GM19193 (cell line): Measurements from ENCODE around the gene TSPAN9.

ENCODE experiments used
- POLR2A ChIP-seq: IDR thresholded peaks from 4 replicates; pipeline ENCODE4 v1.6.1; 2011; ENCODE audit not compliant: insufficient read depth, insufficient read length; ENCODE audit errors: extremely low read depth

TSPAN9 gene

DNA sequence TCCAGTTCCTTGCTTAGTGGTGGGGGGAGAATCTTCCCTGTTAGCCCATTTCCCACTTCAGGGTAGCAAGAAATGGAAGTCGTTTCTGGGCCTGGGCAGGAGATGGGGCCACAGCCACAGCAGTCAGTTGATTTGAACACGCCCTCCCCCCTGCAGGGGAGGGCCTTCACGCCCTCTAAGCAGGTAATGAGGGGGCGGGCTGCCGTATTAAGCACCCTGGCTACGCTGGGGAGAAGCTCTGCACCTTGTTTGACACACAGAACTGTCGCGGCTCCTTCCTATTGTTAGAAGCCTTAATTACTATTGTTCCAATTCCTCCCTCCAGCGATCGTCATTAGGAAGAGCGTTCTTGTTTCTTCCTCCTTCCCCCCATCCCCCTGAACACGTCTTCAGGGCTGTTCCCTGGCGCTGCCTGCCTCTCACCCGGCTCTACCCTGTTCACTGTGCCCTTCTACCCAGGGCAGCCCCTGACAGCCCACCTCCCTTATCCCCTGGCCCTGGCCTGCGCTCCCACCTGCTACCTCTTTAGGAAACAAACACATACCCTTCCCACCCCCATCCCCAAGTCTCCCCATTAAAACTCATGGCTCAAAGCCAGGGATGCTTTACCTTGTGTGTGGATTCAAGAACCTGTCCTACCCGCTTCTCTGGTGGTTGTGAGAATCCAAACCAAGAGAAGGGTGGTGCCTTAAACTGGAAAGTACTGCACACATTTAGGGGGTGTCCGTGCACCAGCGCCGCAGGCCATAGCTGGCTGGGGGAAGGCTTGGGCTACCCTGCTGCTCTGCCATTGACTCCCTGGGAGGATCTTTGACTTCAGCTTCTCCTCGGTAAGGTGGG is 137.6 kb downstream of the TSPAN9 start:
- no peak for TF ChIP-seq POLR2A

DNA sequence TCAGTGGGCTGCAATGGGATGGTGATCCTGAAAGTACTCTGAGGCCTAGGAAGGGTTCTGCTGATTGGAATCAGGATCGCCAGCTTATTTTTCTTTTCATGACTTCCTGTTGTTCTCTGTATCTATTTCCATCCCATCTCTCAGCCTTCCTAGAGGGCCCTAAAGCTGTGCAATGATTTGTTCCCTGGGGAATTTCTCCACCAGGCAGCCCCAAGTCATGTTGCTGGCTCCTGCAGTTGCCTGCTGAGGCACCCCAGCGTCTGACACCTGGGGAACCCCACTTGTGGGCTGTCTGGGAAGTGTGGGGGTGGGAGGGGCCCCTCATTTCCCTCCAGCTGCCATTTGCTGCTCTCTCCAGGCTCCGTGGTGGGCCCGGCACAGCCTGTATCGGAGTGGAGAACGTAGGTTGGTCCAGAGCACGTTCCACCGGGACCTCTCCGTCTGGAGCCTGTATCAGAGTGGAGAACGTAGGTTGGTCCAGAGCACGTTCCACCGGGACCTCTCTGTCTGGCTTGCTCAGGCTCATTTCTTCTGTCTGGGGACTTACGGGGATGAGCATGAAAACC is 138.3 kb downstream of the TSPAN9 start:
- no peak for TF ChIP-seq POLR2A

DNA sequence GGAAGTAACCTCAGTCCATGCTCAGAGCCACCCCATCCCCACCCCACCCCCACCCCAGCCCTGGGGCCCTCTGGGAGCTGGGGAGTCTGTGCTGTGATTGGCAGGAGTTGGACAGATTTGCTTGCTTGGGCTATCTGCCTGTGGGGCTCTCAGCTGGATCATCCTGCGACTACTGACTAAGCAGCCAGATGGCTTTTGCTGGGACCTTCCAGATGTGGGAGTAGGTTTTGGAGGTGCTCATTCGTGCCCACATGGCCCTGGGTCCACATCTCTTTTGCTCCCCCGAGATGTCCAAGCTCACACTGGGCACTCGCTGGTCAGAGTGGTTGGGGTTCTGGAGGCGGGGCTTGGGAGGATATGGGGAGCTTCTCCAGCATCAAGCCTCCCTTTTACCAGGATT is 138.9 kb downstream of the TSPAN9 start:
- no peak for TF ChIP-seq POLR2A

DNA sequence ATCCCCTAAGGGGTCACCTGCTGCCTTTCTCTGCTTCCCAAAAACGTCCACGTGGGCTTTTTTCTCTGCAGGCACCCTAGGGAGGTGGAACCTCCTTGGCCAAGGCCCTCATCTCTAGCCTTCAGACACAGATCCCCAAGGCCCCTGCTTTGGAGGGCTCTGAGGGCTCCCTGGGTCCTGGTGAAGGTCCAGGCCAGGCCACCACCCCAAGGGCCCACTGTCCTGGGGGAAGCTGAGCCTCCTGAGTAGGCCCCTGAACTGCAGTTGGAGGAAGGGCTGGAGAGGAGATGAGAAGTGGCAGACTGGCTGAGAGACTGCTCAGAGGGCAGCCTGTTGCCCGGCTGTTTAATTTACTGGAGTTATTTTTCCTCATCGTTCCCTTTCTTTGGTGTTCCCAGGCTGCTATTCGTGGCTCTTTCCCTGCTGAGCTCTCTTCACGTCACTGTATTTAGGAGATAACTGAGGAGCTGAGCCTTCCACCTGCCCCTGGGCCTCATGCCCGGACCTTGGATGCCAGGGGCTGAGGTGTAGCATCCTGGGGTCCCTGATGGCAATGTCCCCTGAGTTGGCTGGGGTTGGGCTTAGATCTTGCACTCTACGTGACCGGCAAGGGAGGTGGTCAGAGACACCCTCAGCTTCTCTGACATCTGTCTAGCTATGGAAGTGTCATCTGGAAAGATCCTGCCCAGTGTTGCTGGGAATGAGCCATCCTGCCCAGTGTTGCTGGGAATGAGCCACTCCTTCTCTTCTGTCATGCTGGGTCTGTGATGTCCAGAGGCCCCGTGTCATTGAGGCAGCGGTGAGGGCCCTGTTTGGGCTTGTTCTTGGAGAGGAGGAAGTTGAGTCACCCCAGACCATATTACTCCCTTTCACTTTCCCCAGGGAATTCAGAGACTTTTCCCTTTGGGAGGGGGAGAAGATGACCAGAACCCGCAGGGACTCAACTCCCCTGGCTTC is 139.8 kb downstream of the TSPAN9 start:
- no peak for TF ChIP-seq POLR2A

DNA sequence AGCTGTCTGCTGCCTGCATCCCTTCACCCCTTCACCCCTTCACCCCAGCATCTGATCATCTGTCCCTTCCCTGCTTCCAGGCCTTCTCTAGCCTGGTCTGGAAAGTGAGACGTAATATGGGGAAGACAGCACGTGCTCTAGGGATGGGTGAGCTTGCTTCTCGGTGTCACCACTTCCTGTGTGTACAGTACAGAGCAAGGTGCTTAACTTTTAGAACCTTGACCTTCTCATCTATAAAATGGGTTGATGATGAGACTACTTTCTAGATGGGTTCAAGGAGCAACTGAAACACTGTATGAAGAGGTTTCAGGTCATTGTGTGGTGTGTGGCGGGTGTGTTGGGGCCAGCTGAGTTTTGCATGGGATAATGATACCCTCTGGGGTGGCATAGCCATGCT is 140.5 kb downstream of the TSPAN9 start:
- TF ChIP-seq POLR2A = no peak

DNA sequence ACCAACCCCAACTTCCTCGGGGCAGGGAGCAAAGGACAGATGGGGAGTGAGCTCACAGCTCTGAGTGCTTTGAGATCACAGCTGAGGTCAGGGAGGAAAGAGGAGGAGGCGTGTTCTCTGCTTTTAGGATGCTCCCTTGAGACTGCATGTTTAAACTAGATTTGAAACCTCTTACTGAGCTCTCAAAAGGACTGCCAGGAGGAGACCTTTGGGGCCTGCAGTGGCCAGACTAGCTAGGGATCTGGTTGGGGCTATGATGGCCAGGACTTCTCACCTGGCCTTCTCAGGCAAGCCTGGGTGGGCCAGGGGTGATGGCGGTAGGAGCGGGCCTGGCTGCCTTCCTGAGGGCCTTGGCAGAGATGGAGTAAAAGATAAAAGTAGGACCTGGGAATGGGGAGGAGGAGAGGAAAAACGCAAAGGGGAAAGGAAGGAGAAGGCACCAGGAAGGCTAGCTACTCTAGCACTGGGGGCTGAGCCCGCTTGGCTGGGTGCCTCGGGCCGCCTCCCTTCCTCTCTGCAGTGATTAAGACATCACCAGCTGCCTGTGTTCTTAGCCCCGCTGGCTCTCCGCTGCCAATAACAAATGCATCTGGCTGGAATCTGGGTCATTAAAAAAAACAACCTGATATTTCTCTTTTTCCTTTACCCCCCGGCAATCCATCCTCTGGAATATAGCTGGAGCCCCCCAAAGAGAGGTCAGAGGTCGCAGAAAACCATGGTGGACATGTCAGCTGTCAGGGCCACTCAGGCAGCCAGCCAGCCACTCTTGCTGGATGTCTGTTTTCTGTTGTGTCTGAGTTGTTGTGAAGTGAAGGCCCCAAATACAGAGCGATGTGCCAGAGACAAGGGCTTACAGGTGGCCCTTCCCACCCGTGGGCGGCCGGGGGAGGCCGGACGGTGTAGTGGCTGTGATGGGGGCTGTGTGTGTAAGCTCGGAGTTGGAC is 141.3 kb downstream of the TSPAN9 start:
- no peak for TF ChIP-seq POLR2A

DNA sequence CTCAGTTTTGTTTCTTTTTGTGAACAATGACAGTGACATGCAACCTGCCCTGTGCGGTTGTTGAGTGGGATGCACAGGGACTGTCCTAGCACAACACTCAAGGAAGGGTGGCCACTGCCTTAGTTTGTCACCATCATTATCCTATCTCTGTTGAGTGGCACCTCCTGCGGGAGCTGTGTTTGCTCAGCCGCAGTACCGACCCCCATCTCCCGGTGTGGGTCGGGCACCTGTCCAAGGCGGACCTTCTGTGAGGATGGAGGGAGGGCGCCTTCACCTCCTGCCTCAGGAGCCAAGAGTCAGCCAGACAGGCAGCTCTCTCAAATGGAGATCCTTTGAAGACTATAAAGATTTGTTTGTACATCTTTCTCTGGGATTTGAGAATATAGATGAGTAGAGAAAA is 142.1 kb downstream of the TSPAN9 start:
- no peak for TF ChIP-seq POLR2A

DNA sequence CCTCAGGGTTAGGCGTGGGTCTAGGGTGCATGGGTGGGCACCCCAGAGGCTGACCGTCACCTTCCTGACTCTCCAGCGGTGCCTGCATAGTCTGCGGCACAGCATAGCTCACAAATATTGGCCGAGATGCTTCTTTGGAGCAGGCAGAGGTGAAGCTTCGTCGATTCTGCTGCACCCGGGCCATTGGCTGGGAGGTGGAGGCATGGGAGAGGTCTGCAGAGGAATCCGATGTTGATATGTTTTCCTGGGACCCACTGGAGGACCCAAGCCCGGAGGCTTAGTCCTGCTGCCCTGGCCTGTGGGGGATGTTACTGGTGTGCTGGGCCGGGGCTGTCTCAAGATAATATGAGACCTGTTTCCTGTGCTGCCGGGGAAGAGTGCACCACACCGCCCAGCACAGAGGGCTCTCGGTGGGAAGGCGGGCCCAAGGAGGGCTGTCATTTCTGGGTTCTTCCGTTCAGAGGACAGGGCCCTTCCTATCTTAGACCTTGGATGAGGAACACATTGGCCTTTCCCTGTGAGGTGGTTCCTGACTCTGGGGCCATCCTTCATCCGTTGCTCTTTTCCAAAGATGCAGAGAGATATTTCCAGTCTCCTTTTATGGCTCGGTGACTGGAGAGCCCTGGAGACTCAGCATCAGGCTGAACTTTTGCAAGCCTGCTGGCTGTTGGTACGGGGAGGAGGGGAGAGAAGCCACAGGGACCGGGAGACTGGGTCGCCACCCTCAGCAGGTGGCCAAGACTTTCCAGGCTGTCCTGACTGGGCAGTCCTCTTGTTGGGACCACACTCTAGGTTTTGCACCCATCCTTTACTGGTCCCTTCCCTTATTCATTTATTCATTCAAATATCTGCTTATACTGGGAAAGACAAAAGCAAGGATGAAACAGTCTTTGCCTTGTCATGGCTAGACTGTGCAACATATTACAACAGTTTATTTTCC is 143.5 kb downstream of the TSPAN9 start:
- TF ChIP-seq POLR2A = no peak

DNA sequence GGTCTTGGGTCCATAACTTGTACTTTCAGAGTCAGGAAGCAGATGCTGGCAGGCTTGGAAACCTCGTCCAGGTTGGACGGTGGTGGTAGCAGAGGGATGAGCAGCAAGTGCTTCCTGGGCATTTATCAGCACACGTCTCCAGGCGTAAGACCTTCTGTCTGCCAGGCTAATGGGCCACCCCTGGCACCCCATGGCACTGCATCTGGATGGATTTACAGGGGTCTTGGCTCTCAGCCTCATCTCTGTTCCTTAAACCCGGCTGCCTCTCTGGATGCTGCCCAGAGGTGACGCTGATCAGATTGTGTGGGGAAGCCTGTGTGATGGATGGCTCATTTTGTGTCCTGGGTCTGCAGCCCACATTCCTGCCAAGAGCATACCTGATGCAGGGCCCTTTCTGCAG is 145.1 kb downstream of the TSPAN9 start:
- no peak for TF ChIP-seq POLR2A

DNA sequence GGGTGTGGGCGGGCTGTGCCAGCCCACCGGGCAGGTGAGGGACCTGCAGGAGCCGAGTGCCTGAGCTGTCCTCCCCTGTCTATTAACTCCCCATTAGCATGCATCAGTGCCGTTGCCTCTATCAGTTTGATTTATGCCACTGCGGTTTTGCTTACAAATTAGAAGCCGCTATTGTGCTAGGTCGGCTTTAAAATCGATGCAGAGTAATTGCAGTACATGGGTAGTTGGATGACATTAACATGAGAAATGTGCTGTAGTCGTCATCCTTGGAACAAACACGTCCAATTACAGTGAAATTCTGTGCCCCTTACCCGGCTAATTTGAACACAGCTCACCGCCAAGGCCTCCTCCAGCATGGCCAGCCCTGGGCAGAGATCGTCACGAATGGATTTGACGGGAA is 145.8 kb downstream of the TSPAN9 start:
- TF ChIP-seq POLR2A = no peak

DNA sequence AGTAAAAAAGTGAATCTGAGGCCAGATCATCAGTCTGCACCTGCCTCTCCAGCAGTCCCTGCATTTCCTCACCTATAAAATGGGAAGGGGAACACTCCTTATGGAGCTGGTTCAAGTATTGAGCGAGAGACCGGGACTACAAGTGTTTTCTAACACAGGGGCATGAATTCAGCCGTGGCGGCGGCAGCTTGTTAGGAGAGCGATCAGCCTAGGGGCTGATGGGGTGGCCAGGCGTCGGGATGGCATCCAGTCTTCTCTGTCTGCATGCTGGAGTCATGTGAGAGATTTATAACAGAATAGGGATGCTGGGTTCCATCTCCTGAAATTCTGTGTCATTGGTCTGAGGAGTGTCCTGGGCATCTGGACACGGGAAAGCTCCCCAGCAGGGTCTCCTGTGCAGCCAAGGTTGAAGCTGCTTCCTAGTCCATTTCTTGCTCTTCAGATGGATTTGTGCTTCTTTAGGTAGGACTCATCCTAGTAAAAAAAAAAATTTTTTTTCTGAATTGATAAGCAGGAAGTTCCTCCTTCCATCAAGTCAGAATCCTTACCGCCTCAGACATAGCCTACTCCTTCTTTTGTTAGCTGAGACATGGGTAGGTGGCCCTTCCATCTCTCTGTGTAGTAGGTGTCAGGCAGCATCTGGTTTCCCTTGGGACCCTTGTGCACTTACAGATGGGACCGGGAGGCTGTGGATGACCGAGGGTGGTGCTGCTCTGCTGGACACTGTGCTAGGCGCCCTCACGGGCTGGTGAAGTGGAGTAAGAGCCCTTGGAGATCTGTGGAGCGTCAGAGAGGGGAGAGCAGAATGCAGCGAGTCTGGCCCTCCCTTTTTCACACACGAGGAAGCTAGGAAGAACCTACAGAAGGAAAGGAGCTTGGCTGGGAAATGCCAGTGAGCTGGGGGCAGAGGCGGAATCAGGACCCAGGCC is 146.7 kb downstream of the TSPAN9 start:
- no peak for TF ChIP-seq POLR2A

DNA sequence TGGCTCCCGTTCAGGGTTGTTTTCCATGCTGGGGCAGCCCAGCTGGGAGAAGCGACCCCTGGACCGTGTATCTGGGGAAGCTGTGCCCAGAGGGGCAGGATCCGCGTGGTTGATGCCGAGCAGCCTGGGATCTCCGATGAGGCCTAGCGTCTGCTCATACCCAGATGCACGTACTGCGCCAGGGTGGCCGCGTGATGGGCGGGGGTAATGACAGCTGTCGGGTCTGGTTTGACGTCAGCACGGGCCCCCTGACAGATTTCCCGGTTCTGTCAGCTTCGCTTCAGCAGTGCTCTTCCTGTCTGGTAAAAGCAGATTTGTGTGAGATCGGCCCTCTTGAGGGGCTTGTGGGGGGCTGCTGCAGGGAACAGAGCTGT is 147.3 kb downstream of the TSPAN9 start:
- TF ChIP-seq POLR2A = no peak

DNA sequence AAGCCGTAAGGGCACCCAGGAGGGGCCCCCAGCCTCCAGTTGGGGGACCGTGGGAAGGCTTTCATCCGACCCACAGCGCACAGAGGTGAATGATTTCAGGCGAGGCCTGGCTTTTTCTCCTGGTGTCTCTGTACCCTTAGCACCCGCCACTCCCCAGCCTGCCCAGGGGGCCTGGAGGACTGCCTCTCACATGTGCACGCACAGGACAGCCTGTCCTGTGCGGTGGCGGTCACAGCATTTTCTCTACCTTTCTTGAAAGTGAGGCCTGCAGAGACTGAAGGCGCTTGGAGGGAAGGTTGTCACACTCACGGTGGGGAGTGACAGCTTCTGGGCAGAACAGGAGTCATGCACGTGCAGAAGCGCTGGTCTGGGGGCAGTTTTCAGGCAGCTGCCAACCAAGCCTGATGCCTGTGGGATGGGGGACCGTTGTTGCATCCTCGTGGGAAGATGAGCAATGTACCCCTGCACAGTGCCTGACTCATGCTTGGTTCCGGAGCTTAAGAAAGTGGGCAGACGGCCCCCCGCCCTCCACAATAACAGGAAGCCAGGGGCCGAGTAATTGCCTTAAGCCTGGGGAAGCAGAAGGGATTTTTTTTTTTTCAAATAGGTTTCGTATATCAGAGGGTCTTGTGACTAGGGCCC is 148.1 kb downstream of the TSPAN9 start:
- TF ChIP-seq POLR2A = no peak
